Ramos (cell line): Measurements from ENCODE around the gene DBP.

Experiments used
- in situ Hi-C: fragments of 300-500 bp; cut with MboI; formaldehyde crosslinking; loops from one replicate; pipeline ENCODE4 v1.14.3; 2022; ENCODE audit warnings: low sequenced_read_pairs; ENCODE audit not compliant: unreplicated experiment

DBP gene

DNA sequence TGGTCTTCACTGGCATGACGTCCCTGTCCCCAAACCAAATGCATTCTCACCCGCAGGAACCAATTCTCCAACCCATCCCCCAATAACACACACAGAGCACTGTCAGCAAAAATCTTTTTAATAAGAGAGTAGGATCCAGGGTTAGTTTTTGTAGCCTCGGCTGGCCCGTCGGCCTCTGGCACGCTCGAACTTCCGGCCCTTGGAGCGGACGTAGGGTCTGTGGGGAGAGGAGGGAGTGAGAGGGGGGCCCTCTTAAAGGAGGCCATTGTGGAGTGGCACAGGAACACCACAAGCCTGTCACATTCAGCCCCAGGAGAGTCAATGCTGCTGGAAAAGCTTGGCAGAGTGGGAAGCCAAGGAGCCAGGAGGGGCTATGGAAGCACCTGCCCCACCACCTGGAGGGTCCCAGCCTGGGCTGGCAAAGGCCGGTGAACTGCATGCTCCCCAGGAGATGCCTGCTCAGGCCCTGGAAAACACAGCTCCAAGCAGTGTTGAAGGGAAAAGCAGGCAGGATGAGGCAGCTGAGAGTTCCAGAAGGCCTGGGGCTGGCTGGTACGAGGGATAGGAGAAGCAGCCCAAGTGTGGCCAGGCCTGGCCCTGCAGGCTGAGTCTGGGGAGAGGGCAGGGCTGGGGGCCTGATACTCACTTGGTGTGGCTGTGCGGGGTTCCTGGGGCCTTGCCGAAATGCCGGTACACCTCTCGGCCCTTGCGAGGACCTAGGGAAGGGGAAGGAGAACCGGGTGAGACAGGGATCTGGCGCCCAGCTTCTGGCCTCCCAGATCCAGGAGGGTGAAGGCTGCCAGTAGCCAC is 21.7 kb downstream of the DBP start:
- in situ Hi-C loops: no loop called here

DNA sequence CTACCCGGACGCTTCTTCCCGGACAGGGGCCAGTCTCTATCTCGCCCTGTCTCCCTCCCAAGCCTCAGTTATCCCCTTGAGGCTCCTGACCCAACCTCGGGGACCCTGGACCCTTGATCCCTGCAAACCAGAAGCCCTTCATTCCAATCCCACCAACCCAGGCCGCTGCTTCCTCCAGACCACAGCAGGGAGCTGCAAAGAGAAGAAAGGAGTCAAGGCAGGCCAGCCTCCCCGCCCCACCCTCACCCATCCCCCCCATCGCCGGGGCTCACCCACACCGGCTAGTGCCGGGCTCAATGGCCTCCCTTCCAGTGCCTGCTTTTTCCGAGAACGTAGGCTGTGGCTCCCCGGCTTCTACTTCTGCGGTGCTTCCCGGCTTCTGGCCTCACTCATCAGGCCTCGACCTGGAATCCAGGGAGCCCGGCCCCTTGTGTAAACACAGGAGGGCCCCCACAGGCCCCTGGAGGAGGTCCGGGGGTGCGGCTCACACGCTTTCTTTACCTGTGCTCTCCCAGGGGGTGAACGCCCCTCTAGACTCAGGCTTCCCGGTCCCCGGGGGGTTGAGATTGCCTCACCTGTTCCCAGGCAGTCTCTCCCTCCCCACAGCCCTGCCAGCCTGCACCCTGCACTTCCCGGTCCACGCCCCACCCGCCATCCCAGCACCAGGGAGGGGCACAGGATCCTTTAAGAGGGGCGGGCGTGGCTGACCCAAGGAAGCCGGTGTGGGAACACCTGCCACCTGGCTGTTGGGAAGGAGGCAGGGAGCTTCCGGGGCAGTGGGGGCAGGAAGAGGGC is 22.5 kb downstream of the DBP start, which contains the start of gene FAM83E:
FAM83E (minus strand) TSS at position 641 of the 795 bp plus-strand sequence. CDS start 1,704 bp downstream, outside the sequence.
- in situ Hi-C loops: no loop called here

DNA sequence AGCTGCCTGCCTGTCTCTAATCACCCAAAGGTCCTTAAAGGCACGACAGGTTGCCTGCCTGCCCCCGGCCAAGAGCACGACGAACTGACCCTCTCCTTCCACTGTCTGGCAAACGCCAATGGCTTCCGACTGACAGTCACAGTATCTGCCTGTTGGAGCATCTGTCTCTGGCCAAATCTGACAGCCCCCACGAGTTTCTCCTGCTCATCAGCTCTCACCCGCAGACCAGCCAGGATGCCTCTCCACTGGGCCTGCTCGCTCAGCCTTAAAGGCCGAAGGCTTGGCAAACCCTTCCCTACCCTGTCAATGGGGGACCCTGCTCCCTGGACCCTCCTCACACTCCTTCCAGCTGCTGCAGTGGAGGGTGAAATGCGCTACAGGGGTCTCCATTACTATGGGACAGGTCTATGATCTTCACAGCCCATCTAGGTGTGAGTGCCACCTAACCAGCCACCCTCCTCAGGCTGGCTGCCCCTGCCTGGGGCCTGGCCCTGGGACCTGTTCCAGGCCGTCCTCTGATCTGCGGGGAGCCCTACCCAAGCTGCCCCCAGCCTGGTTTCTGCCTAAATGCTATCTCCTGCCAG is 23.2 kb downstream of the DBP start:
- in situ Hi-C loops: no loop called here

DNA sequence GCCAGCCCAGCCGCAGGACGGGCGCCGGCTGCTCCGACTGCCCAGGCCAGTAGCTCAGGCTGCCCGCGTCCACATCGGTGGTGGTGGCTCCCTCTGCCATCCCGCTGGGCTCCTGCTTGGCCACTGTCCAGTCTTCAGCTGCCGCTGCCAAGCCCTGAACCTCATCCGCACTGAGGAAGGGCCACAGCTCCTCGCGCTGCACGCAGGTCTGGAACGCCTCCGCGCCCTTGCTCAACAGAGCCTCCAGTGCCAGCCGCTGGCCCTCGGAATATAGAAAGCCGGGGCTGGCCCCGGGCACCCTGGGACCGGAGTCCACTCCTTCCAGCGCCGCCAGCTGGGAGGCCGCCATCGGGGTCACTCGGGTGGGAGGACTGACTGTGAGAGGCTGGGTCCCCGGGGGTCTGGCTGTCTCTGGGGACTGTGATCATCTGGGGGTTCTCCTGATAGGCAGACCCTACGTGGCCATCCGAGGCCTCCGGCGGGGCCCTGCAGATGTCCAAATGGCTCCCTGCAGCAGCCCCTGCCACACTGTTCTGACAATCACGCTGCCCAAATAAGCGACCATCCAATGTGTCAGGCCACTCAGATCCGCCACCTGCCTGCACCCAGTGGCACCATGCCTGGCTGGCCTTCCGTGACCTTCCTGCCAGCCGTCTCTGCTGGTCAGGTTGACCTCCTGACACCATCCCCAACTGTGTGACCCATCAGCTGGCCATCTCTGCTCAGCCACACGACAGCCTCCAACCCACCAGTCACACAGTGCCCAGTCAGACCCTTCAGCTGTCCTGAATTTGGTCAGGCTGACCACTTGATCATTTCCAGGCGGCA is 23.9 kb downstream of the DBP start:
- in situ Hi-C loops: no loop called here

DNA sequence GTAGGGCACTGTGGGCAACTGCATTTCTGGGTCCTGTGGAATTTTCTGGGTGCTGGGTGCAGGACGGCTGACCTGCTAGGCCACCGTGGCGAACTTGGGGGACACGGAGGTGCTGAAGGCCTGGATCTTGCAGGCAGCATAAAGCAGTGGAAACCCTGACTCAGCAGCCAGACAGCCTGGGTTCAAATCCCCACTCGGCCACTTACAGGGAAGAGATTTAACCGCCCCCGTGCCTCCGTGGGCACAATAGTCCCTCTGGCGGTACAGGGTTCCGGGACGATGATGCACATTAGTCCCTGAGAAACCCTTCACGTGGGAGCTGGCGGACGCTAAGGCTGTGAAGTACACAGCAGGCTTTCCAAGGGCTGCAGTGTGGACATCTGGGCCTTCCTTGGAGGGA is 25.3 kb downstream of the DBP start:
- in situ Hi-C loops: no loop called here

DNA sequence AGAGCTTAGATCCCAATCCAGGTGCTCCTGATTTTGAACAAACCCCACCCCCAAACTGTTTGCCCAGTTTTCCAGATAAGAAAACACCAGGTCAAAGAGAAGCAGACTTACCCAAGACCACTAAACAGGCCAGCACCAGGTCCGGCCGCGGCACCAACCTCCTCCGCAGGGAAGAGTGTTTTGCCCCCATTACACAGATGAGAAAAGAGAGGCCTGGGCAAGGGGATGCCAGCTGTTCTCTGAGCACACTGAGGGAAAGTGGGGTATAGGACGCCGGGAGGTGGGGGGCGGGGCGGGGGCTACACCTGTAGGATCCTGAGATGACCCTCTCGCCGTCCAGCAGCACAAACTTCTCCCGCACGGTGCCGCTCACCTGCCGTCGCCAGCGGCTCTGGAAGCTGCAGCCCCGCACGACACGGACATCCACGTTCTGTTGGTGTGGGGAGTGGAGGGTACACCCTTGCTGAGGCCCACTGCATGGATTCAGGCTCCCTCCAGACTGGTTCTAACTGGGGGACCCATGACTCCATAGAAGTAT is 27.5 kb downstream of the DBP start:
- in situ Hi-C loops: no loop called here

DNA sequence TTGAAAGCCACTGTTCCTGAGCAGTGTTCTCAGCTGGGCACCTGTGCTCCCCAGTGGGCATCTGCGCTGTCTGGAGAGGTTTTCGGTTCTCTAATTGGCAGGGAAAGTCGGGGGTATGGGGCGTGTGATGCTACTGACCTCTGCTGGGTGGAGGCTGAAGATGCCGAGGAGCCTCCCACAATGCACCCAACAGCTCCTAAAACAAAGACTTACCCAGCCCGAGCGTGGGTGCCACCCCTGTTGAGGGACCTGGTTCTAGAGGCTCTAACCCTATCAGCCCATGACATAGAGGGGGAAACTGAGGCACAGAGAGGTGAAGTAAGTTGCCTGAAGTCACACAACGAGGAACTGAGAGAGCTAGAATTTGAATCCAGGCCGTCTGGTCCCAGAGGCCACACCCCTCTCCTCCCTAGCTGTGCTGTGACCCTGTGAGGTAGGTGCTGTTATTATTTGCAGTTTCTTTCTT is 28.3 kb downstream of the DBP start:
- in situ Hi-C loops: no loop called here

DNA sequence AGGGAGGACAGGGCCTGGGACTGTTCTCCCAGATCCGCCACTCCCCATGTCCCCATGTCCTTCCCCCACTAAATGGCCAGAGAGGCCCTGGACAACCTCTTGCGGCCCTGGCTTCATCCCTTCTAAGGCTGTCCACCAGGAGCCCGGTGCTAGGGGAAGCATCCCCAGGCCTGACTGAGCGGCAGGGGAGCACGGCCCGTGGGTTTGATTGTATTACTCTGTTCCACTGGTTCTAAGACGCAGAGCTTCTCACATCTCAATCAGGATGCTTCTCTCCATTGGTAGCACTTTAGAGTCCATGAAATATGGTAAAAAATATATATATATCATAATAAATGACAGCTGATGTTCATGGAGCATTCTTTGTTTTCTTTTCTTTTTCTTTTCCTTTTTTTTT is 29.8 kb downstream of the DBP start:
- in situ Hi-C loops: no loop called here

DNA sequence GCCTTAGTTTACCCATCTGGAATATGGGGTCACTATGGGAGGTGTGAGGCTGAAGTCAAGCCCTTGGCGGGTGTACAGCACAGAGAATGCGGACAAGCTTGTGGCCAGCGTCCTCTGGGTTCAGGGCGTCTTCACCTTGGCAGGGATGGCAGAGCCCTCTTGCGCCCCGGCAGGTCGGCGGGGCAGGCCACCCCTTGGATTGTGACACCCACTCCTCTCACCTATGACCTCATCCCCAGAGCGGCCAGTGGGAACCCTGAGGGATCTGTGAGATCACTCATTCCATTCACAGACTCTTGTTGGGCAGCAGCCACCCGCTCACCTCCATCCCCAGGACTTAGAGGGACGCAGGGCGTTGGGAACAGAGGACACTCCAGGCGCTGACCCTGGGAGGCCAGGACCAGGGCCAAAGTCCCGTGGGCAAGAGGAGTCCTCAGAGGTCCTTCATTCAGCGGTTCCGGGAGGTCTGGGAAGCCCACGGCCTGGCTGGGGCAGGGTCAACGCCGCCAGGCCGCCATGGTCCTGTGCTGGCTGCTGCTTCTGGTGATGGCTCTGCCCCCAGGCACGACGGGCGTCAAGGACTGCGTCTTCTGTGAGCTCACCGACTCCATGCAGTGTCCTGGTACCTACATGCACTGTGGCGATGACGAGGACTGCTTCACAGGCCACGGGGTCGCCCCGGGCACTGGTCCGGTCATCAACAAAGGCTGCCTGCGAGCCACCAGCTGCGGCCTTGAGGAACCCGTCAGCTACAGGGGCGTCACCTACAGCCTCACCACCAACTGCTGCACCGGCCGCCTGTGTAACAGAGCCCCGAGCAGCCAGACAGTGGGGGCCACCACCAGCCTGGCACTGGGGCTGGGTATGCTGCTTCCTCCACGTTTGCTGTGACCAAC is 30.5 kb downstream of the DBP start, which contains the start of gene SPACA4:
SPACA4 (plus strand) TSS at position 280 of the 896 bp plus-strand sequence; CDS start at position 517, 237 bp downstream.
- in situ Hi-C loops: no loop called here

DNA sequence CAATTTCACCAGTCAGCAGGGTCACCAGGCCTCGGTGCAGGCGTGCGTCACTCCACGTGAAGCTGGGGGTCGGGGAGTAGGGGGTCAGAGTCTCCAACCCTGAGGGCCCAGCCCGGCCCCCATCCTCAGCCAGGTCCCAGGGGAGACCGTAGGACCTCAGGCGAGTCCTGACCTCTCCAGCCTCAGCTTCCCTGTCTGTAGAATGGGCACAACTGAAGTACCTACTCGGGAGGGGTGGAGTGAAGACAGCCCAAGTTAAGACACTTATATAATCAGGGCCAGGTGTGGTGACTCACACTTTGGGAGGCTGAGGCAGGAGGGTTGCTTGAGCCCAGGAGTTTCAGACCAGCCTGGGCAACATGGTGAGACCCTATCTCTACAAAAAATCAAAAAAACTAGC is 33.3 kb downstream of the DBP start:
- in situ Hi-C loops: no loop called here

DNA sequence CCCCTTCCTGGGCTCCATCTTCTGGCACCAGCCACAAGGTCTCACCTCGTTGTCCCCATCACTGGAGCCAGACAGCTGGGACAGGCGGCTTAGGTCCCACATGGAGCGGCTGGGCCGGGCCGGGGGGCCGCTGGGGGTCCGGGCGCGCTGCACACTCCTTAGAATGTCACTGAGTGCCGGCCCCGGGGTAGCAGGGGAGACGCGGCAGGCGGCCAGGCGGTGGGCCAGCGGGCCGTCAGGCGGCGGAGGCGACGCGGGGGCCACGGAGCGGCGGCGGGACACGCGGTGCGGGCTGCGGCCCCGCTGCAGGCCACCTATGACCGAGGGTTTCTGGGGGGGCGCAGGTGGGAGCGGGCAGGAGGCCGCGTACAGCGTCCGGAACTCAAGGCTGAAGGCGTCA is 33.7 kb downstream of the DBP start:
- in situ Hi-C loops: no loop called here

DNA sequence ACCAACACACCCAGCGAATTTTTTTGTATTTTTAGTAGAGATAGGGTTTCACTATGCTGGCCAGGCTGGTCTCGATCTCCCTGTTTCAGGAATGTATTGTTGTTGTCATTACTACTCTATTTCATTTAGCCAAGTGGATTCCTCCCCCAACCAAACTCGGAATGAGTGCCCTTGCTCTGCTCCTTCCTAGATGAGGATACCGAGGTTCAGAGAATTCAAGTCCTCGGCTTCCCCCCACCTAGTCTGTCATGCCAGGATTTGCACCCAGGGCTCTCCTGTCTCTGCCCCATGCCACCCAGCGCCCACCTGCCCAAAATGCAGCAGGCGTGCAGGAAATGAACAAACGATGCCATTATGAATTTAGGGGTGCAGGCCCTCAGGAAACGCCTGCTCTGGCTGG is 34.2 kb downstream of the DBP start:
- in situ Hi-C loops: no loop called here

DNA sequence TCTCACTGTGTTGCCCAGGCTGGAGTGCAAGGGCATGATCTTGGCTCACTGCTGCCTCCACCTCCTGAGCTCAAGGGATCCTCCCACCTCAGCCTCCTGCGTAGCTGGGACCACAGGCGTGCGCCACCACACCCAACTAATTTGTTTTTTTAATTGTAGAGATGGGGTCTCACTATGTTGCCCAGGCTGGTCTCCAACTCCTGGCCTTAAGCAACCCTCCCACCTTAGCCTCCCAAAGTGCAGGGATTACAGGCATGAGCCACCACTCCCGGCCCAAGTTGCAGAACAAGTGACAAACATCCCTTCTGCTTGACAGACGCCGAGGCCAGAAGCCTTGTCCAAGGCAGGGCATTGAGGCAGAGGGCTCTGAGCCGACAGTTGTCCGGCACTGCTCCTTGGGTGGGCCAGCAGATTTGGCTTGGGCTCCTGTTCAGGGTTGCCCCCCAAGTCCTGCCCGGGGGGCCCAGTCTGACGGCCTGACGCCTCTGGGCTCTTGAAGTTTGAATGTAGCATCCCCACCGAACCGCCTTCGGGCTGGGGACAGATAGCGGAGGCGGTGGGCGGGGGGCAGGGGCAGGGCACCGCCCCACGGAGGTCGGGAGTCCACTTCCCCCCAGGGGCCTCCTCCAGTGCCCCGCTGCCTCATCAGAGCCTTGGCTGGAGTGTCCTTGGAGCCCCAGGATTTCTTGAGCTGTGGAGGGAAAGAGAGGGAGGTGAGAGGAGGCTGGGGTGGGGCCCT is 36.3 kb downstream of the DBP start:
- in situ Hi-C loops: no loop called here

DNA sequence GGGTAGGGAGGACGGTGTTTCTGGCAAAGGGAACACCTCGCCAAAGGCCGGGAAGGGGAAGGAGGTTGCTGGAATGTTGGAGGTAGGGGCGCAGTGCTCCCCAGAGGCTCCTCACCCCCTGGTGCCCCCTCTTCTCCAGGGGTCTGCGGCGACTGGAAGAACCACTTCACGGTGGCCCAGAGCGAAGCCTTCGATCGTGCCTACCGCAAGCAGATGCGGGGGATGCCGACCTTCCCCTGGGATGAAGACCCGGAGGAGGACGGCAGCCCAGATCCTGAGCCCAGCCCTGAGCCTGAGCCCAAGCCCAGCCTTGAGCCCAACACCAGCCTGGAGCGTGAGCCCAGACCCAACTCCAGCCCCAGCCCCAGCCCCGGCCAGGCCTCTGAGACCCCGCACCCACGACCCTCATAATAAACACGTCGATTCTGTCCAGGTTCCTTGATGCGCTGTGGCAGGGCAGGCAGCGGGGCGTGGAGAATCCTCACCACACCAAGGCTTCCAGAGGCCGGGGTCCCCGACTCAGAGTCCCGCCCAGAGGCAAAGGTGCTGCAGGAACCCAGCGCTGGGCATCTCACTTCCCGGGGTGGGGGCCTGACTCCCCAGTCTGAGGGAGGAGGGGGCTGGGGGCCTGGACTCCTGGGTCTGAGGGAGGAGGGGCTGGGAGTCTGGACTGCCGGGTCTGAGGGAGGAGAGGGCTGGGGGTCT is 38.0 kb downstream of the DBP start:
- in situ Hi-C loops: no loop called here

DNA sequence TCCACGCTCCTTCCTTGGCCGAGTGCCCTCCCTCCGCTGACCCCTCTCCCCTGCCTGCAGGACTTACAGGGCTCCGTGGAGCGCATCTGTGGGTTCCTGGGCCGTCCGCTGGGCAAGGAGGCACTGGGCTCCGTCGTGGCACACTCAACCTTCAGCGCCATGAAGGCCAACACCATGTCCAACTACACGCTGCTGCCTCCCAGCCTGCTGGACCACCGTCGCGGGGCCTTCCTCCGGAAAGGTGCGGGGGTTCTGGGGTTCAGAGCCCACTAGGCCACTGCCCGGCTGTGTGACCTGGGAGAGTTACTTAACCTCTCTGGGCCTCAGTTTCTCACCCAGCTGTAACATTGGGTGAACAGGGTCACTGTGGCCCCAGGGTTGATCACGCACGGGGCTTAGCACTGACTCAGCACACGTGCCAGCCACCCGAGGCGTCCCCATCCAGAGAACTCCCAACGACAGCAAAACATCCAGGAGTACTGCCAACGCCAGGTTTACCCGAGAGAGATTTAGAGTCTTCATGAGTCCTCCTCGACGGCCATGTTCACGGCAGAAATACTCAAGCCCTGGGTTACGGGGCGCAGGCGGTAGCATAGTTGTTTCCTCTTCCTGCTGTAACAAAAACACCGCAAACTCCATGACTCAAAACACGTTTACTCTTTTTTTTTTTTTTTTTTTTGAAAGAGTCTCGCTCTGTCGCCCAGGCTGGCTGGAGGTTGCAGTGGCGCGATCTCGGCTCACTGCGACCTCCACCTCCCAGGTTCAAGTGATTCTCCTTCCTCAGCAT is 40.3 kb downstream of the DBP start:
- in situ Hi-C loops: no loop called here

DNA sequence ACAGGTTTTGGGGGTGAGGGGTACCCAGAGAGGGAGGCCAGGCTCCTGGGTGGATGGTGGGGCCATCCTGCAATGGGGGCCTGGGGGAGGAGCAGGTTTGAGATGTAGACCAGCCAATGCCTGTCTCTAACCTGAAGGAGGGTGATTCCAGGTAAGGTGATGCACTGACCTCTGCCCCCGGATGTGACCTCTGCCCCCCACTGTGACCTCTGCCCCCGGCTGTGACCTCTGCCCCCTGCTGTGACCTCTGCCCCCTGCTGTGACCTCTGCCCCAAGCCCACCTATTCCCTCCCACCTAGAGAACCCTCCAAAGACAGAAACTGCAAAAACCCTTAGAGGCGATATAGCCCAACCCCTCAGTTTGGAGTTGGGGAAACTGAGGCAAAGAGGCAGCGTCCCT is 40.9 kb downstream of the DBP start:
- in situ Hi-C loops: no loop called here

DNA sequence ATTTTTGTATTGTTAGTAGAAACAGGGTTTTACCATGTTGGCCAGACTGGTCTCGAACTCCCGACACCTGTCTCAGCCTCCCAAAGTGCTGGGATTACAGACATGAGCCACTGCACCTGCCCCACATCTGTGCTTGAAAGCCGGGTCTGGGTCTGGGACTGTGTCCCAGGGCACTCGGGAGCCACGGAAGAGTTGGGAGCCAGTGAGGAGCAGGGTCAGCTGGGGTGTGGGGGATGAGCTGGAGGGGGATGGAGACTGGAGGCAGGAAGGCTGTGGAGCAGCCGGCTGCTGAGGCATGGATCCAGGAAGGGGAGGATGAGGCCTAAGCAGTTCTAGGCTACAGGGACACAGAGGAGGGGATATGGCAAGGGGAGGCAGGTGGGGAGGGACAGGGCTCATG is 41.3 kb downstream of the DBP start:
- in situ Hi-C loops: no loop called here
